Raji (cell line): ENCODE results near the gene FHAD1.

Source experiments
- POLR2A ChIP-seq: IDR thresholded peaks from 2 replicates; pipeline ENCODE4 v1.6.1; 2011; ENCODE audit warnings: low read depth, low read length, control low read depth; ENCODE audit not compliant: insufficient read depth

The FHAD1 gene

DNA sequence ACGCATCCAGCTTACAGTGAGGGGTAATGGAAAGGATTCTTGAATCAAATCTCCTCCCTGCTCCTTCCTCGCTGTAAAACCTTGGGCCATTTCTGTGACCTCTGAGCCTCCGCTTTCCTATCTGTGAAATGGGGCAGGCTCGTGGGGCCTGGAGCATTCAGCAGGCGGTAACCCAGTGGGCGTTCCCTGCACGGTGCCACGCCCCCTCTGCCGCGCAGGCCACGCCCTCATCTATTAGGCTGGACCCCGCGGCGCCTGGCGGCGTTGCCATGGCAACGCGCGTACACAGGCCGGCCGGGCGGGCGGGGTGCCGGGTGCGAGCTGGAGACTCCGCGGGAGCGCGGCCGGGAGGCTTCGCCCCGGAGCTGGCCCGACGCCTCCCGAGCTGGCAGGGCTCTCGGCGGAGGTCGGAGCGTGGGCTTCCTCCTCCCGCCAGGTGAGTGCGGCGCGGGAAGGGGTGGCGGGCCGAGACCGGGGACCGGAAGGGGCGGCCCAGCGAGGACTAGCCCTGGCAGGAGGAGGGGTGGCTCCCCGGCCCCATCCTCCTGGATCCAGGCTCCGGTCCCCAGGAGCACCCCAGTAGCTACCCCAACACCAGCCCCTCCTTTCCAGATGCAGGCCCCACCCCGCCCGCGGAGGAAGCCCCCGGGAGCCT, at the start of gene FHAD1:
FHAD1 (plus strand) TSS at position 264 of the 655 bp plus-strand sequence. CDS start 4,562 bp downstream, outside the sequence.
- no peak for TF ChIP-seq POLR2A

DNA sequence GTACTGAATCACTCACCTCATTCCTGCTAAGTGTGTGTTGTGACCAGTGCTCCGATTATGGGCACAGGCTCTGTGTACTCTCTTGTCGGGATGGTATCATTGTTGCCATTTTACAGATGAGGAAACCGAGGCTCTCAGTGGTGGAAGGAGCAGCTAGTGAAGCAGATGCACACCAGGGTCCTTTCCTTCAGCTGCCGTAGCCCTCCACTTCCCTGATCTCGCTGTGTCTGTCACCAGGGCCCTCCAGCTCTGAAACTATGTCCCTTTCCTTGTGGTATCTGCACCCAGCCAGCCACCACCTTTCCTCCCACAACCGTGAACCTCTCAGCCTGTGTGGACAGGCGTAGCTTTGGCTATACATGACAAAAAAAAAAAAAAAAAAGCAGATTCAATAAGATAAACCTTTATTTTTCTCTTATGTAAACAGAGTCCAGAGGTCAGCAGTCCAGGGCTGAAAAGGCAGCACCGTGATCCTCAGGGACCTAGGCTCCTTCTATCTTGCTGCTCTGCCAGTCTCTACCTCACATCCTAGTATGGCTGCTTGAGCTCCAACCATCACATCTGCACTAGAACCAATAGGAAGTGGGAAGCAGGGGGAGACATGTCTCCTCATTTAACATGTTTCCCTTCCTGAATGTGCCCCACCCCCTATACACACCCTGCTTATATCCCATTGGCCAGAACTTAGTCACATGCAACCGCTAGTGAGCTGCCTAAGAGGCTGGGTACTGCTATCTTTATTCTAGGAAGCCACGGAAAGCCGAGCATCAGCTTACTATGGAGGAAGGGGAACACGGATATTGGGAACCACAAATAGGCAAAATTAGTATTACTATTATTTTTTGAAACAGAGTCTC, 49.2 kb upstream of the FHAD1 start:
- no peak for TF ChIP-seq POLR2A

DNA sequence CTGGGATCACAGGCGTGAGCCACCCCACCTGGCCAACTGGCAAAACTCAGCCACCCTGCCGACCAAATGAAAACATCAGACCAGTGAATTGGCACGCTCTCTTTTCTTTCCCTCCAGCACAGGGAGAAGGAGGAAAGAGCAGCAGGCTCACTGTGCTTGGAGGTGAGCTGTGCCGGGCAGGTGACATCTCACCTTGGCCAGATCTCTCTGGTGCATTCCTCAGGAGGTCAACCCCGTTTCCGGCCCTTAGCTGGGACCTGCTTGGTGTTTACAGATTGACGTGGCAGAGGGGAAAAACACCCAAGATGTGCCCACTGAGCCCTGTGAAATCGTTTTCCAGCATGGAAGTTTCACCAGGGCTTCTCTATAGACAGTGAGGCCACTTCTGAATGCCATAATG, 48.3 kb upstream of the FHAD1 start:
- no peak for TF ChIP-seq POLR2A

DNA sequence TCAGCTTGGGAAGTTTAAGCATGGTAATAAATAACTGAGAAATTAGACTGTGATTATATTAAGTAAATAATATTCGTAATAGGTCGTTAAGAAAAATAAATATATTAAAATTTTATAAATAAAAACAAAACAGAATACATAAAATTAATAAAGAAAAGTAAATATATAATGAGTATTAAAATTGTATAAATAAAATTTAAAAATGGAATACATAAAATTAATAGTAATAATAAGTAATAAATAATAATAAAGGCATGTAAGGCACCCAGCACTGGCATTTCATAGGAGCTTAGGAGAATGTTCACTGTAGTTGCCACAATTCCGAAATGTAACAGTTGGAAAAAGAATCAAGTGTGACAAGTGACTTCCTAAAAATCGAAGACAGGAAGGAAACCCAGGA, 45.8 kb upstream of the FHAD1 start:
- no peak for TF ChIP-seq POLR2A

DNA sequence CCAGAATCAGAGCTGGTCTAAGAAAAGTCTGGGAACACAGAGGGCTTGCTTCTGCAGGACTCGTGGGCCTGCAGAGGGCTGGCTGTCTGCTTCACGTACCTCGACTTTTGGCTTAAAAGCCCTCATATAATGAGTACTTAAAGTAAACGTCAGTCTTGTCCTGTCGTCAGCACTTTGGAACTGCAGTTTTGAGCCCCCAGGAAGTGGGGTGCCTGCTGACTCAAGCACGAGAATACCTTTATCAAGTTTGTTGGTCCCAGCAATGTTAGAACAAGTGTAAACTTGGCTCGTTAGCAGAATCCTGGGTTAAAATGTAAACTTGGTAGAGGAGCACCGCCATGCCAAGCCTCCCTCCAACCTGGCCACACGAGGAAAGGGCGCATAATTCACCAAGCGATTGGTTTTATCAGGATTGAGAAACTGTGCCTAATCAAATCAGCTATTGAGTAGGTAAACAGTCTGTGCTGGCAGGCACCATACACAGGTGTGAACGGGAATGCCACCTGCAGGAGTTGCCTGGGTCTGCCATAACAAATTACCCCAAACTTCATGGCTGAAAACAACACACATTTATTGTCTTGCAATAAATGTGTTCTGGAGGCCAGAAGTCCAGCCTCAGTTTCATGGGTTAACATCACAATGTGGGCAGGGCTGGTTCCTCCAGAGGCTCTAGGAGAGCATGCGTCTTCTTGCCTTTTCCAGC, 45.0 kb upstream of the FHAD1 start:
- TF ChIP-seq POLR2A: no peak

DNA sequence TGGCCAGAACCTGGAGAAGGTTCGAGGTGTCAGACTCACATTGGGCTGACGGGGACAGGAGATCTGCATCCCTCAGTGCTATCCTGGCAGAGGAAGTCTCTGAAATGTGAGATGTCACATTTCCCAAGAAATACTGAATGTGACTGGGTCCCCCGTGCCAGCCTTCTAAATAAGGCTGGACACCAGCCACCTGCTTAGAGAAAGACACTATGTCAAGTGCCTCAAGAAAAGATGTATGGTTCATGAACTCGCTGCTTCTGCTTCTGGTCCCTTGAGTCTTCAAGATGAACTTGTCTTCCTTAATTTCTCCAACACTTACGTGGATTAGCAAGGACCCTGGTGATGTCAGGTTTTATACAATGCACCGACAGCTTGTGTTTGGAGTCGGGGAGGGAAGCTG, 42.1 kb upstream of the FHAD1 start:
- TF ChIP-seq POLR2A: no peak

DNA sequence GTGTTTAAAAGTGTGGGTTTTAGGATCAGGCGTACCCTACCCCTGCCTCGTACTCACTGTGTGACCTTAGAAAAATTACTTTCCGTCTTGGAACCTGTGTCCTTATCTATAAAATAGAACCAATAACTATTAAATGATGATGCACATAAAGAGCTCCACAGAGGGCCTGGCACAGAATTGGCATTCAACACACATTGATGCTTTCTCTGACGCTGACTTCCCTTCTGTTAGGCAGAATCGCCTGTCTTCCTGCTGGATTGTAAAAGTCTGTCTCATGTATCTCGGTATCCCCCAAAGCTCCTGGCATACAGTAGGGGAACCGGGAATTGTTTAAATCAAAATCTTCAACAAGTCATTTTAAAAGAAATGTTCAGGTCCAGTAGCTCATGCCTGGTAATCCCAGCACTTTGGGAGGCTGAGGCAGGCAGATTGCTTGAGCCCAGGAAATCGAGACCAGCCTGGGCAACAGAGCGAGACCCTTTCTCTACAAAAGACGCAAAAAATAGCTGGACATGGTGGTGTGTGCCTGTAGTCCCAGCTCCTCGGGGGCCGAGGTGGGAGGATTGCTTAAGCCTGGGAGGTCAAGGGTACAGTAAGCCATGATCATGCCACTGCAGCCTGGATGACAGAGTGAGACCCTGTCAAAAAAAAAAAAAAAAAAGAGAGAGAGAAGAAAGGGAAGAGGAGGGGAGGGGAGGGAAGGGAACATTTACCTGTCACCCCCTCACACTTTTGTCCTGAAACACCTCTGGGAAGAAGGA, 41.3 kb upstream of the FHAD1 start:
- TF ChIP-seq POLR2A: no peak

DNA sequence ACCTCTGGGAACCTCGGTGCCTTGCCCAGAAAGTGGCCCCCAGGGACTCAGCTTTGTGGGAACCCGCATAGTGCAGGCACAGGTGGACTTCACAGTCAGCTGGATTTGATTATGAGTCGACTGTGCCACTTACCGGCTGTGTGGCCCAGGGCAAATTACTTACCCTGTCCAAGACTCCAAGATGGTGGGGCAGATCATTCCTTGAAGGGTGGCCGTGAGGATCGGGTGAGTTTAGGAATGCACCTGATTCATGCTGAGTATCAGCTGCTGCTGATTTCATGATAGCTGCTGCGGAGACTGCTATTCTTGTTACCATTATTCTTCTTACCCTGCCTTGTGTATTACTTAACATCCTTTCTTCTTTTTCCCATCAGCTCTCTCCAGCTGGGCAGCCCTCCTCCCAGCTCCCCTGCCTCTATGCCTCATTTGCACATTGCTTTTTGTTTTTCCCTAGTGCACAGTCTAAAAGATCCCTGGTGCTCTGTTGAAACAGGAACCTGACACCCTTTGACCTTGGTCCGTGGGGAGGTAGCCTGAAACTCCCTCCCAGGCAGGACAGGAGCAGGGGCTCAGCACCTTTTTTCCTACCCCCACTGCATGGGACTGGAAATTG, 40.5 kb upstream of the FHAD1 start:
- no peak for TF ChIP-seq POLR2A

DNA sequence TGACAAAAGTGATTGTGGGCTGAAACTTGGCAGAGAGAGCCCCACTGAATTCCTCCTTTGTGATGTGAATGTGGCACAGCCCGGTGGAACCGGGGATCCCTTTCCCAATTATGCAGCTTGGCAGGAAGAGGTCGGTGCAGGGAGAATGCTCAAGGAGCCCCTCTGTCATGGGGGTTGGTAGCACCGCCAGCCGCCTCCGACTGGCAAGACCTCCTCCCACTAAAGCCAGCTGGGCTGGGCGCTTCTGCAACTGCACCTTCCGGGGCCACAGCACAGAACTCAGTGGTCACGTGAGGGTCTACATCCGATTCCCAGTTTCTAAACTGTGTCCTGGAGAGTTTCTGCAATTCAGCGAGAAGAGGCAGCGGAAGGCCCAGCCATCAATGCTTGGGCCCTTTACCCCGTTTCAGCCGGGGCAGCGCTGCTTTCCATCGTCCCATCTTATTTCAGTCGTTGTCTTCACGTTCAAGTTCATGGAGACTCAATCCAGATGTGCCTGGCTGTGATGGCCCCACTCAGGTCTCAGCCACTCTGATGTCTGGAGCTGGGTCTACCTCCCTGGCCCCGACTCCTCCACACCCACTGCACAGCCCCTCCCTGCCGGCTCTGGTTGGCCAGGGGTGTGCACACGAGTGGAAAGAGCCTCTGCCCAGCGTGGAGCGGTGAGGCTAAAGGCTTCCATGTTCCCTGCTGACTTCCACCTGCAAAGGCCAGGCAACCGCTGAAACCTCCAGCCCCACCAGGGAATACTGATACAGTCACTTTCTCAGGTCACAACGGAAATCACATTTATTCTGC, 39.8 kb upstream of the FHAD1 start:
- no peak for TF ChIP-seq POLR2A

DNA sequence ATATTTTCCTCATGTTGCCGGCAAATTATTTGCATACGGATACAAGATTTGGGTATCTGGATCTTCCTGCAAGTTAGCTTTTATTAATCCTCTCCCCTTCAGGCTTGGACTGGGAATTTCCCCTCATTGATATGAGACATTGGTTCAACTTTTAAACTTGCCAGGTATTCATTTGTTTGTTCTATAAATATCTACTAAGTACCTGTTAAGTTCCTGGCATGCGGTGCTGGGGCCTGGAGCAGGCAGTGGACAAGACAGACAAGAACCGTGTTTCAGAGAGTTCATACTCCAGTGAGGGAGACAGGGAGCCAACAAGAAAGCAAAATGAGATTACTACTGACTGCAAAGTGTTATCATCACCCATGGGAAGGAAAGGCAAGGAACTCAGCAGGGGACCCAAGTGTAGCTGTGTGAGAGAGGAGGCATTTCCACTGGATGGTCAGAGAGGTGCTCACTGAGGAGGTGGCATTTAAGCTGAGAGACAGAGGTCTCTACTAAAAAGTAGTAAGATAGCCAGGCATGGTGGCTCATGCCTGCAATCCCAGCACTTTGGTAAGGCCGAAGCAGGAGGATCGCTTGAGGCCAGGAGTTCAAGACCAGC, 39.1 kb upstream of the FHAD1 start:
- no peak for TF ChIP-seq POLR2A

DNA sequence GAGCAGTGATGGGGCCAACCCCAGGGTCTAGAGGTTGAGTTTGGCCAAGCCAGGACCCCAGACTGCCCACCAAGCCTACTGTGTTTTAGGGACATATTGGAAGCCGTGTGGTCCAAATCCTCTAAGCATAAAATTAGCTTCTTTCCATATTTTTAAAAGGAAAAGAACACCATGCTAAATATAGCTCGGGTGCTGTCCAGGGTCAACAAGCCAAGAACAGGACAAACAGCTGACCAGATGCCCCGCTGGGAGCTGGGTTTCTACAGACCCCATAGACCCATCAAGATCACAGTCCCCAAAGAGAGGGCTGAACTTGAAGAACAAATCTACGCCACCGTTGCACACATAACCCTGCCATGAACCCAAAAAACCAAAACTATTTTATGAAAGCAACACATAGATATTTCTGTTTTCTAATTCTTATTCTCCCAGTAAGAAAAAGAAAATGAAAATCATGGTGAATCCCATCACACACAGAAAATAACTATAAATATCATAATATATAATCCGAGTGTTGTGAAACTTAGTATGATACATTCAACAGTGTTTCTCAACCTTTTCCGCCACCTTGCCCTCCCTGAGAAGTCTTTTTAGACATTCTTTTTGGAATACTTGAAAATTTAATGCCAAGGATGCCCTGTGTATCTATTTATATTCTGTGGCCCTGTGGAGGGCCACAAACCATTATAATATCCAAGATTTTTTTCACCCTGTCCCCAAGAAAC, 36.2 kb upstream of the FHAD1 start:
- no peak for TF ChIP-seq POLR2A

DNA sequence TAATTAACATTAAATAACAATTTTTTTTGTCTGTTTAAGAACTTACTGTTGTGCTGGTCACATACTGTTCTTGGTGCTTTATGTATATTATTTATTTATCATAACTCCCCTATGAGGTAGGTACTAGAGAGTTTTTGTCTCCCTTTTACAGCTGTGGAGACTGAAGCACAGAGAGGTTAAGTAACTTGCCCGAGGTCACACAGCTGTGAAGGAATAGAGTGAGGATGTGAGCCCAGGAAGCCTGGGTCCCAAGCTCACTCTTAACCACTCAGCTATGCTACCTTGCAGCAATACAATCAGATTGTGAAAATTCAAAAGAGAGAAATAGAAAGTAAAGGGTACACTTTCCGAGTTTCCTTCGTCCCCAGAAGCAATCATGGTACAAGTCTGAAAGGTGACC, 35.6 kb upstream of the FHAD1 start:
- no peak for TF ChIP-seq POLR2A
